Neural cell (in vitro differentiated cells): ENCODE results near the gene C10orf62. TPM values are rescaled to one million over a fixed set of nuclear protein-coding genes. Genes with fewer than 3 reads are reported as not detected.

Experiments used
- H2AFZ ChIP-seq: fragments of 200-600, 300-800 bp; sonication (generic), shearing (Covaris generic); 2 replicates; pipeline ENCODE4 v1.6.0; 2014; ENCODE audit warnings: low read depth, mild to moderate bottlenecking, antibody characterized with exemption, low read length, moderate library complexity
- H3F3A ChIP-seq: fragments of 200-600 bp; shearing (Covaris generic); 2 replicates; pipeline ENCODE4 v1.6.1; 2016; ENCODE audit warnings: mild to moderate bottlenecking, moderate library complexity, mixed read lengths, antibody characterized with exemption, low read length; ENCODE audit not compliant: insufficient read depth, poor library complexity, severe bottlenecking
- H3K27ac ChIP-seq: fragments of 200-600, 300-800 bp; sonication (generic), shearing (Covaris generic); 2 replicates; pipeline ENCODE4 v1.5.1; 2014; ENCODE audit warnings: mild to moderate bottlenecking, low read length, moderate library complexity
- H3K27me3 ChIP-seq: fragments of 300-800, 200-600 bp; sonication (generic), shearing (Covaris generic); 2 replicates; pipeline ENCODE4 v1.6.0; 2014; ENCODE audit warnings: mild to moderate bottlenecking, low read depth, low read length, moderate library complexity; ENCODE audit not compliant: insufficient read depth
- H3K36me3 ChIP-seq: fragments of 300-800, 200-600 bp; sonication (generic), shearing (Covaris generic); 2 replicates; pipeline ENCODE4 v1.5.1; 2014; ENCODE audit warnings: mild to moderate bottlenecking, antibody characterized with exemption, low read length, moderate library complexity; ENCODE audit not compliant: insufficient read depth
- H3K4me2 ChIP-seq: fragments of 300-800, 200-600 bp; sonication (generic), shearing (Covaris generic); 2 replicates; pipeline ENCODE4 v1.6.0; 2014; ENCODE audit warnings: mild to moderate bottlenecking, low read length
- H3K4me3 ChIP-seq: fragments of 300-800, 200-600 bp; sonication (generic), shearing (Covaris generic); 2 replicates; pipeline ENCODE4 v1.5.1; 2014; ENCODE audit warnings: mild to moderate bottlenecking, low read length, moderate library complexity
- H3K79me2 ChIP-seq: fragments of 200-600 bp; shearing (Covaris generic); replicated peaks from 2 replicates; pipeline ENCODE4 v1.6.0; 2014; ENCODE audit warnings: mild to moderate bottlenecking, low read length, moderate library complexity; ENCODE audit not compliant: insufficient read depth
- H3K9ac ChIP-seq: fragments of 300-800, 200-600 bp; sonication (generic), shearing (Covaris generic); 2 replicates; pipeline ENCODE4 v1.6.1; 2016; ENCODE audit warnings: mild to moderate bottlenecking, low read length, mixed read lengths
- H3K9me2 ChIP-seq: fragments of 200-600 bp; shearing (Covaris generic); 2 replicates; pipeline ENCODE4 v1.6.1; 2016; ENCODE audit warnings: mild to moderate bottlenecking, low read length, mixed read lengths; ENCODE audit not compliant: insufficient read depth
- H3K9me3 ChIP-seq: fragments of 200-600, 300-800 bp; sonication (generic), shearing (Covaris generic); 2 replicates; pipeline ENCODE4 v1.6.1; 2016; ENCODE audit warnings: mild to moderate bottlenecking, mixed run types, low read length, moderate library complexity, mixed read lengths
- H4K20me1 ChIP-seq: fragments of 200-600 bp; shearing (Covaris generic); 2 replicates; pipeline ENCODE4 v1.6.1; 2016; ENCODE audit warnings: mild to moderate bottlenecking, mixed run types; ENCODE audit not compliant: insufficient read depth
- EP300 ChIP-seq: fragments of 450-650 bp; conservative IDR thresholded peaks from 2 replicates; pipeline ENCODE4 v1.6.1; 2014; ENCODE audit warnings: antibody characterized with exemption, mild to moderate bottlenecking, moderate library complexity; ENCODE audit not compliant: poor library complexity, severe bottlenecking
- EZH2 ChIP-seq: fragments of 200-600, 300-800 bp; shearing (Covaris generic), sonication (generic); IDR thresholded peaks from 2 replicates; pipeline ENCODE4 v1.6.1; 2014; ENCODE audit warnings: antibody characterized with exemption, low read length, borderline replicate concordance, mild to moderate bottlenecking; ENCODE audit not compliant: insufficient read depth, poor library complexity, severe bottlenecking
- MXI1 ChIP-seq: fragments of 450-650 bp; conservative IDR thresholded peaks from 2 replicates; pipeline ENCODE4 v1.6.1; 2014; ENCODE audit warnings: antibody characterized with exemption, mild to moderate bottlenecking; ENCODE audit not compliant: poor library complexity, severe bottlenecking
- POLR2AphosphoS5 ChIP-seq: IDR thresholded peaks from 2 replicates; pipeline ENCODE4 v1.6.1; 2012
- RAD21 ChIP-seq: fragments of 450-650 bp; conservative IDR thresholded peaks from 2 replicates; pipeline ENCODE4 v1.6.1; 2014; ENCODE audit warnings: antibody characterized with exemption, mild to moderate bottlenecking, moderate library complexity
- REST ChIP-seq: IDR thresholded peaks from 2 replicates; pipeline ENCODE4 v1.6.1; 2012; ENCODE audit warnings: borderline replicate concordance
- SMC3 ChIP-seq: fragments of 450-650 bp; conservative IDR thresholded peaks from 2 replicates; pipeline ENCODE4 v1.6.1; 2014; ENCODE audit warnings: antibody characterized with exemption, mild to moderate bottlenecking, moderate library complexity; ENCODE audit not compliant: poor library complexity
- TAF1 ChIP-seq: IDR thresholded peaks from 2 replicates; pipeline ENCODE4 v1.6.1; 2012; ENCODE audit warnings: low read depth
- polyA plus RNA-seq: library from polyadenylated mRNA; depleted of rRNA; stranded (reverse); fragments of >200 nt; gene quantifications from 2 replicates; pipeline ENCODE4 v1.2.3, GENCODE V29; 2014
- TF ChIP-seq, protein P1 (sequence below): fragments of 450-650 bp; IDR thresholded peaks from 2 replicates; pipeline ENCODE4 v1.5.1; 2014; ENCODE audit warnings: antibody characterized with exemption, mild to moderate bottlenecking, moderate library complexity; ENCODE audit not compliant: poor library complexity, severe bottlenecking

C10orf62 gene
- polyA plus RNA-seq, 1 donor from 2014 or later: not detected

DNA sequence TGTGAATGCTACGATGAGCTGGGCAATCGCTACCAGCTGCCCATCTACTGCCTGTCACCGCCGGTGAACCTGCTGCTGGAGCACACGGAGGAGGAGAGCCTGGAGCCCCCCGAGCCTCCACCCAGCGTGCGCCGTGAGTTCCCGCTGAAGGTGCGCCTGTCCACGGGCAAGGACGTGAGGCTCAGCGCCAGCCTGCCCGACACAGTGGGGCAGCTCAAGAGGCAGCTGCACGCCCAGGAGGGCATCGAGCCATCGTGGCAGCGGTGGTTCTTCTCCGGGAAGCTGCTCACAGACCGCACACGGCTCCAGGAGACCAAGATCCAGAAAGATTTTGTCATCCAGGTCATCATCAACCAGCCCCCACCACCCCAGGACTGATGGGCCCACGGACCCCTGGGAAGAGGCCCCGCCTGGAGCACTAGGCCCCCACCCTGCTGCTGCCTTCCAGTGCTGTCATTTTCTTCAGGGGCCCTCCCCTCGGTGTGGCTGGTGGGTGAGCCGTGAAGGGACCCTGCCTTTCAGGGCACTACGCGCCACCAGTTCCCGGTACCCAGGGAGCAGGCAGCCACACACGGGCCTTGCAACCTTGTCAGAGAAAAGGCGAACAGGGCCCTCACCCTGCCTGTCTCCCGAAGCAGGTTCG, 19.3 kb upstream of the C10orf62 start:
- H3K9ac ChIP-seq: no peak overlapping the region
- no peaks in the 10 kb centered on the region for H3K9me3 ChIP-seq
- no peaks in the 10 kb centered on the region for H3K79me2 ChIP-seq
- TF ChIP-seq TAF1 (no peak), MXI1 (no peak), SMC3 (no peak), EZH2 (no peak), POLR2AphosphoS5 (no peak), RAD21 (no peak), EP300 (no peak), REST (no peak)
- TF ChIP-seq, protein P1, sequence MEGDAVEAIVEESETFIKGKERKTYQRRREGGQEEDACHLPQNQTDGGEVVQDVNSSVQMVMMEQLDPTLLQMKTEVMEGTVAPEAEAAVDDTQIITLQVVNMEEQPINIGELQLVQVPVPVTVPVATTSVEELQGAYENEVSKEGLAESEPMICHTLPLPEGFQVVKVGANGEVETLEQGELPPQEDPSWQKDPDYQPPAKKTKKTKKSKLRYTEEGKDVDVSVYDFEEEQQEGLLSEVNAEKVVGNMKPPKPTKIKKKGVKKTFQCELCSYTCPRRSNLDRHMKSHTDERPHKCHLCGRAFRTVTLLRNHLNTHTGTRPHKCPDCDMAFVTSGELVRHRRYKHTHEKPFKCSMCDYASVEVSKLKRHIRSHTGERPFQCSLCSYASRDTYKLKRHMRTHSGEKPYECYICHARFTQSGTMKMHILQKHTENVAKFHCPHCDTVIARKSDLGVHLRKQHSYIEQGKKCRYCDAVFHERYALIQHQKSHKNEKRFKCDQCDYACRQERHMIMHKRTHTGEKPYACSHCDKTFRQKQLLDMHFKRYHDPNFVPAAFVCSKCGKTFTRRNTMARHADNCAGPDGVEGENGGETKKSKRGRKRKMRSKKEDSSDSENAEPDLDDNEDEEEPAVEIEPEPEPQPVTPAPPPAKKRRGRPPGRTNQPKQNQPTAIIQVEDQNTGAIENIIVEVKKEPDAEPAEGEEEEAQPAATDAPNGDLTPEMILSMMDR: no peak
- H3K9me2 ChIP-seq: no peaks in the 10 kb centered on the region
- H2AFZ ChIP-seq: no peak overlapping the region
- no peak overlapping the region for H3K4me3 ChIP-seq
- H3F3A ChIP-seq: no peaks in the 10 kb centered on the region
- no peaks in the 10 kb centered on the region for H3K36me3 ChIP-seq
- no peak overlapping the region for H3K4me2 ChIP-seq
- H4K20me1 ChIP-seq: no peaks in the 10 kb centered on the region
- no peaks in the 10 kb centered on the region for H3K27me3 ChIP-seq
- no peak overlapping the region for H3K27ac ChIP-seq

DNA sequence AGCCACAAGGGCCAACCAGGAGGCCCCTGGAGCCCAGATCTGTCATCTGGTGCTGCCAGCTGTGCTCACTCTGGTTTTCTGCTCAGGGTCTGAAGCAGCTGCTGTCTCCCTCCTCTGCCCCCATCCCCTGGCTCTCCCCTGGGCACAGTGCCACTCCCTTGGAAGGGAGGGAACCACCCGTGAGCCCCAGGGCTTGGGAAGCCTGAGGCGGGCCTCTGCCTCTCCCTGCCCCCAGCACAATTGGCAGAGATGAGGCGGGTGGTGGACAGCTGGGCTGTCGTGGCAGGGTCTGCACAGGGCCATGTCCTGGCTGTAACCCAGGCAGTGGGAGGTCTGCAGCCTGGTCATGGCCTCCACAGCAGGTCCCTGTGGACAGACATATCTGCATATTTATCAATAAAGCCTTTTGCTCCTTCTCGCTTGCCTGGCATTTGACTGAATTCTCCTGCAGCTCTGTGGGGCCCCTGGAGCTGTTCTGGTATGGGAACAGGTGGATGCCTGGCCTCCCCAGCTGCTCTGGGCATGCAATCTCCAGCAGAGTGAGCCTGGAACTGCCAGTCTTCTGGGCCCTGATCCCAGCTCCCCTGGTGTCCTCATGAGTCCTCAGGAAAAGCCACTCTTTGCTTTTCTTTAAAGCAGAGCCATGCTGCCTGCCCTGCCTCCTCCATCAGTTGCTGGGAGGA, 18.6 kb upstream of the C10orf62 start:
- Histone ChIP-seq H3K4me2 (no peak overlapping the region), H3K4me3 (no peak overlapping the region), H2AFZ (no peak overlapping the region), H3K27me3 (no peaks in the 10 kb centered on the region), H3K9me2 (no peaks in the 10 kb centered on the region), H4K20me1 (no peaks in the 10 kb centered on the region), H3K9ac (no peak overlapping the region), H3K79me2 (no peaks in the 10 kb centered on the region), H3K27ac (no peak overlapping the region), H3K9me3 (no peaks in the 10 kb centered on the region), H3F3A (no peaks in the 10 kb centered on the region), H3K36me3 (no peaks in the 10 kb centered on the region)
- TF ChIP-seq POLR2AphosphoS5 (no peak), EZH2 (no peak), SMC3 (no peak), MXI1 (no peak), RAD21 (no peak), EP300 (no peak), TAF1 (no peak), REST (no peak)
- TF ChIP-seq, protein P1: no peak
